RPMI7951 (cell line): ENCODE results near the gene TRMT10B. TPM values are rescaled to one million over a fixed set of nuclear protein-coding genes. Genes with fewer than 3 reads are reported as not detected.
"Not testable (repeated sequence)": the region's sequence is repeated elsewhere in the genome, so short reads cannot be mapped to it uniquely, and the experiment has no call there.

Source experiments
- DNase-seq: peaks from one replicate; pipeline ENCODE4 v3.0.0-alpha.2; 2012; ENCODE audit warnings: low read depth
- total RNA-seq: library from RNA; depleted of rRNA; stranded (reverse); fragments of >200 nt; shearing (Covaris generic); gene quantifications from 2 replicates; pipeline ENCODE4 v1.2.3, GENCODE V29; 2014

The TRMT10B gene
- total RNA-seq, 1 experiment from 2014 or later, result 1.7 TPM

DNA sequence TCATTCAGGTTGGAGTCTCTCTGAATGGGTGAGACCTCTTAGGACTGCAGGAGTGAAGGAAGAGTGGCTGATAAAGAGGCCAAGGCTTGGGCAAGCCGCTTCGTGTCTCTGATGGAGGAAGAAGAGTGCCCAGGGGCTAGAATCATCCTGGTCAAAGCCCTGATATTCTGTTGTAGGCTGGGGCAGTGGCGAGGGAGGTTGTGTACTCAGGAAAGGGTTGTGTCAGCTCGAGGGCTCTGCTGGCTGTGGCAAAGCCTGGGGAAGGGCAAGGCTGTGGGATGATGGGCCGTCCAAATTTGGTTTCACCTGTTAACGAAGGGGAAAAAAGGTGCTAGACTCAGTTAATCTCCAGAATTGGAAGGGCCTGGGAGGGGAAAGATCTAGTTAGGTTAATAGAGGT lies 2.4 kb upstream of the TRMT10B start:
- no peak for DNase-seq

DNA sequence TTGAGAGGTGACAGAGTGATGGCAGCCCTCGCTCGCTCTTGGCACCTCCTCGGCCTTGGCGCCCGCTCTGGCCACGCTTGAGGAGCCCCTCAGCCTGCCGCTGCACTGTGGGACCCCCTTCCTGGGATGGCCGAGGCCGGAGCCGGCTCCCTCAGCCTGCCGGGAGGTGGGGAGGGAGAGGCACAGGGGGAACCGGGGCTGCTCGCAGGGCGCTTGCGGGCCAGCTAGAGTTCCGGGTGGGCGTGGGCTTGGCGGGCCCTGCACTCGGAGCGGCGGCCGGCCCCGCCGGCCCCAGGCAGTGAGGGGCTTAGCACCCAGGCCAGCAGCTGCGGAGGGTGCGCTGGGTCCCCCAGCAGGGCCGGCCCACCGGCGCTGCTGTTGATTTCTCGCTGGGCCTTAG lies 1.9 kb upstream of the TRMT10B start:
- not testable (repeated sequence) for DNase-seq

- DNase-seq, result not testable (repeated sequence)
Measured at GRCh38 chr9:37752112-37752511, 1.5 kb upstream of the TRMT10B start.

GRCh38 chr9:37752642-37753488 lies 740 bp upstream of the TRMT10B start:
- DNase-seq, result no peak

- DNase-seq, result no peak
Measured at GRCh38 chr9:37758747-37759146, 5.1 kb downstream of the TRMT10B start.

DNA sequence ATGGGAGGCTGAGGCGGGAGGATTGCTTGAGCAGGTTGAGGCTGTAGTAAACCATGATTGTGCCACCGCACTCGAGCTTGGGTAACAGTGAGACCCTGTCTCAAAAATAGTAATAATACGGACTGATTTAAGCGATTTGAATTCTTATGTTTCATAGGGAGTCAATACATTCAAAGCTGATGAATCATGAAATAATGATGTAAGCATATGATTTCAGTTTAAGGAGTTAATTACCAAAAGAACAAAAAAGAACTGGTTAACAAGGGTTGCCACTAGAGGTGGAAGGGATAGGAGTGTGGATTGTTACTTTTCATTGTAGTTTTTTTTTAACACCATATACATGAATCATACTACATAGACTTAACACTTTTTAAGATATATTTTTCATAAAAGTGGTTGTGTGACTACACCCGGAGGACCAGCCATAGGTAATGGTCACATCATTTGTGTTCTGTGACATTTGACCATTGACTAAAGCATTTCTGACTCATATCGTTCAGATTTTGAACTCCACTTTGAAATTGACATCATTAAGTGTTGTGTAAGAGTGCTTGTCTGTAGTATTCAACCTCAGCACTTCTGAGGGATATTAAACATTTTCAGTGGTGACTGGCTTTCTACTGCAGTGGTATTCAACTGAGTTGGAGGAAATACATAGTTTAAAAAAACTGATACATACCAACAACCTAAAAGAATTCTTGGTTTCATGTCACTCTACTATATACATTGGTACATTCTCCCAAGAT lies 7.0 kb downstream of the TRMT10B start:
- DNase-seq, result peak; percentile 11

DNA sequence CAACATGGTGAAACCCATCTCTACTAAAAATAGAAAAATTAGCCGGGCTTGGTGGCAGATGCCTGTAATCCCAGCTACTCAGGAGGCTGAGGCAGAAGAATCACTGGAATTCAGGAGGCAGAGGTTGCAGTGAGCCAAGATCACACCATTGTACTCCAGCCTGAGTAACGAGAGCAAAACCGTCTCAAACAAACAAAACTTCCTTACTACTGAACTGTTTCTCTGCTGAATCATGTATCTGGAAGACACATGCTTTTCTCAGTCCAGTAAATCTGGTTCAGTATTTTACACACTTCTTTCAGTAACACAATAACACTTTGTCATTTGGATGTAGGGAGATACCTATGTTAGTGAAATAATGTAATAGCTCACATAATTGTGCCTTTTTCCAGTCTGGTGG lies 7.9 kb downstream of the TRMT10B start:
- no peak for DNase-seq

- DNase-seq, result not testable (repeated sequence)
Measured at GRCh38 chr9:37765263-37765662, 11.7 kb downstream of the TRMT10B start.

DNA sequence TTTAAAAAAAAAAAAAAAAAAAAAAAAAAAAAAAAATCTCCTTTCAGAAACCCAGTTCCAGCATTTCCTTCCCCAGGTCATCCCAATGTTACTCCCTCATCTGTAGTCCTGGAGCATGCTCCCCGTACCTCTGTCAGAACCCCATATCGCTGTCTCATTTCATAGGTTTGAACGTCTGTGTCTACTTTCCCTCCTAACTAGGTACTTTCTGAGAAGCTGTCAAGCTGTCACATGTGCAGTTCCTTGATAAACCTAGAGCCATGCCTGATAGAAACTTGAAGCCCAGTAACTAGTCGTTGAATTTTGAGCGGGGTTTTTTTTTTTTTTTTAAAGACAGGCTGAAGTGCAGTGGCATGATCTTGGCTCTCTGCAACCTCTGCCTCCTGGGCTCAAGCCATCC lies 15.7 kb downstream of the TRMT10B start:
- no peak for DNase-seq

GRCh38 chr9:37769995-37770394 lies 16.4 kb downstream of the TRMT10B start:
- DNase-seq, result no peak

DNA sequence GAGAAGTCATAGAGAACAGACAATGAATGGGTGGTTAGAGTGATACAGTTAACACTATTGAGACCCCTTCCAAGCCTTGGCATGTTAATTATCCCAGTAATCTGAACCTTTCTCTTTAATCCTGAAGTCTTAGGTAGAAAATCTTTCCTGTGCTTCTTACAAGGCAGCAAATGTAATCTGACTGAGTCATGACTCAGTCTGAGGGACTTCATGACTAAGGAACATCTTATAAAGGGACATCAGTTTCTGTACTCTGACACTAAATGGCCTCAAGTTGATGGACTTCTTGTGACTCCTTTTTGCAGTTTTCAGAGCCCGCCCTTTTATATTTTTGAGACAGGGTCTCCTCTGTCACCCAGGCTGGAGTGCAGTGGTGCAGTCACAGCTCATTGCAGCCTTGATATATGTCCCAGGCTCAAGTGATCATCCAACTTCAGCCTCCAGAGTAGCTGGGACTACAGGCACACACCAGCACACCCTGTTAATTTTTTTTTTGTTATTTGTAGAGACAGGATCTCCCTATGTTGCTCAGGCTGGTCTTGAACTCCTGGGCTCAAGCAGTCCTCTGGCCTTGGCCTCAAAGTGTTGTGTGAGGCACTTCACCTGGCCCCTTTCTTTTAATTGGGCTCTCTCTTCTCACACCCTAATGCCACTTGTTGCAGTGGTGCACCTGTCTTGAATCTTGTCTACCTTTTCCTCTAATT lies 21.8 kb downstream of the TRMT10B start:
- no peak for DNase-seq

- DNase-seq, result no peak
Measured at GRCh38 chr9:37776328-37776727, 22.7 kb downstream of the TRMT10B start.

DNA sequence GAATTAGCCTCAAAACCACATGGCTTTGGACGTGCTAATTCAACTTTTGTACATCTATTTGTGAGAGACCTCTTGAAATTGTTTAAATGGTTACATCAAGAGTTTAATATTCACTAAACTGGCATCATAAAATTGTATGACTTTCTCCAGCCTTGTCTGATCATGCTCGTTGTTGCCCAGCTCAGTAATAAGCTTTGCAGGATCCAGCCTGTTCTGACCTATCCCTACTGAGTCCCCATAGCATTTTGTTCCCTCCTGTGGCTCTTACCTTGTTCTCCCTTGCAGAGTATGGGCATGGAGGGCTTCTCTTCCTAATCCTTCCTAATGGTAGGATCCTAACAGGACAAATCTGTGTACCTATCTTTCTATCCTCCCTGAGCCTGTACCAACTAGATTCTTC lies 24.9 kb downstream of the TRMT10B start:
- DNase-seq, result no peak

GRCh38 chr9:37784291-37784615 lies 30.6 kb downstream of the TRMT10B start:
- no peak for DNase-seq

DNA sequence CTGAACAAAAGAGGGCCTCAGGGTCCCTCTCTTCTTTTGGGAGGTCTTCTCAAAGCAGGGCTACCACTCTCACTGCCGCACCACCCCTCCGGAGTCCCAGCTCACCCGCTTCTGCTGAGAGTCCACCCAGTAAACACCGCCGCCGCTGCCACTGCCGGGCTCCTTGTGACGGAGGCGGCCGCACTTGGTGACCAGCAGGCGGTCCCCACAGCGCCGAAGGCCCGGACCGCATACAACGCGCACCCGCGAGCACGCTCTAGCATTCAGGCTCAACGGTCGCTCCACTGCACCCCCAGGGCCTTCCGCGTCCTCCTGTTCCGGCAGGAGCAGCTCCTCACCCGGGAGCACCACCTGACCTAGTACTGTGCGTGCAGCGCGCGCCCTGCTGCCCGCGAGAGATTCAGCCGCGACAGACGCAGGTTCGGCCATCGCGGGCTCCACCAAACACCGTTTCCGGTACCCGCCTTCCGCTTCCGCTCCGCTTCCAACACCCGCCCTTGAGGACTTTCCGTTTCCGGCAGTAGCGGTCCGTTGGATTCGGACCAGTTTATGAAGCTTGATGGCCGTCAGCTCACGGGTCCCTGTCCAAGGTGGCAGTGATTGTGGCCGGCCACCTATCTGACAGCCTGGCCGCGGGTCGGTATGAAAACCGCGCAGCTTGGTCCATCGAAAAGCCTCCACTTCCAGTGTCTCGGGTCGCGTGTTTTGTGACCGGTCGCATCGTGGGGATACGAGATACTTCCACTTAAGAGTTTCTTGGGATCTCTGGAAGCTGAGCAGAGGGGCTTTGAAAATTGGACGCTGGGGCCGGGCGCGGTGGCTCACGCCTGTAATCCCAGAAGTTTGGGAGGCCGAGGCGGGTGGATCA lies 31.2 kb downstream of the TRMT10B start, which contains the start of gene EXOSC3:
EXOSC3 (minus strand) TSS at position 449 of the 868 bp plus-strand sequence; CDS start at position 429, 20 bp downstream.
- peak; percentile 91 for DNase-seq

GRCh38 chr9:37787059-37787458 lies 33.5 kb downstream of the TRMT10B start:
- DNase-seq, result no peak

- no peak for DNase-seq
Measured at GRCh38 chr9:37788332-37788731, 34.7 kb downstream of the TRMT10B start.

DNA sequence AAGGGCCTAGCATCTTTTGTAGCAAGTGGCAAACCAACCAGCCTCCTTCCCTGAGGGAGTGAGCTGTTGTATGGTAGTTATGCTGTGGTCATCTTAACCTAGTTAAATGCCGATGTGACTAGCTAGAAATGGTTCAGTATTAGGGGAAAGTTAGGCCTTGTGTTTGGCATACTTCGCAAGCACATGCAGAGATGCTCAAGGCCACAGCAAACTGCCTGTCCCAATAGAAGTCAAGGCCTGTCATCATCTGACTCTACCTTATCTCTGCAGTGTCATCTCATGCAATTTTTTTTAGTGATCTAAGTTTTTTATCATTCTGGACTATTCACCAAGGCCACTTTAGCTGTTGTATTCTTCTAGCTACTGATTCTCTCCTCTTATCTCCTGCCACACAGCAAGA lies 36.5 kb downstream of the TRMT10B start:
- DNase-seq, result no peak

GRCh38 chr9:37792122-37792521 lies 38.5 kb downstream of the TRMT10B start:
- DNase-seq, result no peak

DNA sequence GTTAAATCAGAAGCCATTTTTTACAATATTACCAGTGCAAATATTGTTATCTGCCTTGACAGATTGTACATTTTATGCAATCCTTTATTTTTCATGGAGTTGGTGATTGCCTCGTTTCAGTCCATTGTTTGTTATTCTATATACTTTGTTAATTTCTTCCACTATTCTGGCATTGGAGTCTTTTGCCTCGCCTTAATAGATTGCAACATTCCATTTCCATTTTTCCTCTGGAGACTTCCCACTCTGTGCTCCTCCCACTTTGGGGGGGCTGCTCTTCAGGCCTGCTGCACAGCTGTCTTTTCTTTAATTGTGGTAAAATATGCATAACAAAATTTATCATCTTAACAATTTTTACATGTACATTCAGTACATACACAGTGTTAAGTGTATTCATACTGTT lies 42.6 kb downstream of the TRMT10B start:
- no peak for DNase-seq

DNA sequence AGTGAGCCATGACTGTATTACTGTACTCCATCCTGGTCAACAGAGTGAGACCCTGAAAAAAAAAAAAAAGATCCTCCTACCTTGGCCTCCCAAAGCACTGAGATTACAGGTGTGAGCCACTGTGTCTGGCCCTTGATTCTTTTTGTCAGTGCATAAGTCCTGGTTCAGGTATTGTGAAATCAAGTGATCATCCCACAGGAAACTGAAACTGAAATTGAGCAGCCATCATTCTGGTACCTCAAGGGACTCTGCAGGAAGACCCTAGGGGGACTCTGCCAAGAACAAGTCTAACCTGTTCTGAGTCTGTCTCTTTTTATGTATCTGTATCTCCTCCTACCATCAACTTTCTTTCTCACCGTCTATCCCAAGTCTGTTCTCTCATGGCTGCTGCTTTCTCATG lies 45.1 kb downstream of the TRMT10B start:
- DNase-seq, result no peak
